ENCODE data around the gene CCDC146.

GRCh38 chr7:77271766-77272165, 149.4 kb downstream of the CCDC146 start:
- TF ChIP-seq POLR2A (IDR thresholded peaks at IDR 0.05; ENCODE audit: low read depth, low read length) (no peak), TAF1 (IDR thresholded peaks at IDR 0.05; ENCODE audit: borderline replicate concordance, low read depth, low read length) (no peak)

Measured in GM12892 (cell line).